HepG2 (cell line): Measurements from ENCODE around the gene KDM2B. TPM values are rescaled to one million over a fixed set of nuclear protein-coding genes. Genes with fewer than 3 reads are reported as not detected.
A peak's percentile ranks its signal among the peaks of the same experiment; 100 is the strongest.

Experiments used
- HNRNPLL ChIP-seq: fragments of 200-400 bp; formaldehyde crosslinking; IDR thresholded peaks from 2 replicates; pipeline ENCODE4 v1.6.1; 2017; ENCODE audit warnings: mild to moderate bottlenecking, low read depth, low read length; ENCODE audit not compliant: poor library complexity, severe bottlenecking
- KDM3A ChIP-seq: IDR thresholded peaks from 2 replicates; pipeline ENCODE4 v1.6.1; 2018; ENCODE audit warnings: low read depth, missing compliant biosample characterization
- MAFG ChIP-seq: sonication (generic); formaldehyde crosslinking; IDR thresholded peaks from 2 replicates; pipeline ENCODE4 v1.5.1; 2020; ENCODE audit warnings: mild to moderate bottlenecking, missing genetic modification reagents
- MED8 ChIP-seq: sonication (generic); formaldehyde crosslinking; IDR thresholded peaks from 2 replicates; pipeline ENCODE4 v1.8.1; 2023; ENCODE audit warnings: mild to moderate bottlenecking, missing genetic modification reagents; ENCODE audit not compliant: insufficient replicate concordance
- RBAK ChIP-seq: sonication (generic); formaldehyde crosslinking; IDR thresholded peaks from 2 replicates; pipeline ENCODE4 v1.5.1; 2020; ENCODE audit warnings: mild to moderate bottlenecking, missing genetic modification reagents
- WIZ ChIP-seq: sonication (generic); formaldehyde crosslinking; IDR thresholded peaks from 2 replicates; pipeline ENCODE4 v1.5.1; 2020; ENCODE audit warnings: mild to moderate bottlenecking, missing genetic modification reagents
- ZFP1 ChIP-seq: IDR thresholded peaks from 2 replicates; pipeline ENCODE4 v1.6.1; 2016
- ZKSCAN1 ChIP-seq: fragments of 150-350 bp; IDR thresholded peaks from 2 replicates; pipeline ENCODE4 v1.6.1; 2014; ENCODE audit warnings: low read length
- ZNF142 ChIP-seq: sonication (generic); formaldehyde crosslinking; IDR thresholded peaks from 2 replicates; pipeline ENCODE4 v1.4.0; 2020; ENCODE audit warnings: missing genetic modification reagents
- ZNF335 ChIP-seq: sonication (generic); formaldehyde crosslinking; IDR thresholded peaks from 2 replicates; pipeline ENCODE4 v1.4.0; 2020; ENCODE audit warnings: missing genetic modification reagents
- ZNF382 ChIP-seq: sonication (generic); formaldehyde crosslinking; IDR thresholded peaks from 2 replicates; pipeline ENCODE4 v1.5.0; 2020; ENCODE audit warnings: missing genetic modification reagents, mild to moderate bottlenecking, borderline replicate concordance
- ZNF607 ChIP-seq: sonication (generic); formaldehyde crosslinking; IDR thresholded peaks from 2 replicates; pipeline ENCODE4 v1.5.1; 2020; ENCODE audit warnings: missing genetic modification reagents, mild to moderate bottlenecking, borderline replicate concordance
- ZNF780A ChIP-seq: sonication (generic); formaldehyde crosslinking; IDR thresholded peaks from 2 replicates; pipeline ENCODE4 v1.8.0; 2022; ENCODE audit warnings: mild to moderate bottlenecking, missing genetic modification reagents, moderate library complexity
- ZNF841 ChIP-seq: sonication (generic); formaldehyde crosslinking; IDR thresholded peaks from 2 replicates; pipeline ENCODE4 v1.8.1; 2023; ENCODE audit warnings: missing genetic modification reagents, borderline replicate concordance
- ZSCAN9 ChIP-seq: IDR thresholded peaks from 2 replicates; pipeline ENCODE4 v1.6.1; 2016; ENCODE audit warnings: borderline replicate concordance
- polyA plus RNA-seq, 8 experiments: library from polyadenylated mRNA; depleted of rRNA in 3 of 8; stranded (reverse) in 7 of 8; unstranded in 1 of 8; fragments of >200 nt; fragmentation: Illumina TruSeq in 4 of 8; extraction: Trizol in 4 of 8; gene quantifications; 2 replicates each; pipeline versions ENCODE4 v1.2.1 to v1.2.3, GENCODE V29; 2011 to 2016; ENCODE audit warnings: low read depth in 4 of 8, missing spikeins in 1 of 8, mixed read lengths in 1 of 8; ENCODE audit not compliant: insufficient read depth in 1 of 8
- total RNA-seq, 5 experiments: library from RNA; depleted of rRNA; stranded (reverse); fragments of >200 nt; fragmentation: Illumina TruSeq; extraction: Trizol; gene quantifications; 2 replicates each; pipeline ENCODE4 v1.2.3, GENCODE V29; 2016; ENCODE audit warnings: low read depth in 1 of 5
- TF ChIP-seq, protein P1 (sequence below): sonication (generic); formaldehyde crosslinking; IDR thresholded peaks from 2 replicates; pipeline ENCODE4 v1.5.0; 2020; ENCODE audit warnings: missing genetic modification reagents
- TF ChIP-seq, protein P2 (sequence below): sonication (generic); formaldehyde crosslinking; IDR thresholded peaks from 2 replicates; pipeline ENCODE4 v1.8.0; 2023; ENCODE audit warnings: mild to moderate bottlenecking, missing genetic modification reagents
- TF ChIP-seq, protein P3 (sequence below): sonication (generic); formaldehyde crosslinking; IDR thresholded peaks from 2 replicates; pipeline ENCODE4 v1.4.0; 2020; ENCODE audit warnings: missing genetic modification reagents

Gene KDM2B
- total and polyA plus RNA-seq, 2 of the 13 experiments (the other 11 are each of a cell fraction or from before 2014, with no cell fraction given), result 17.5 to 26.1 TPM

- TF ChIP-seq, protein P1, sequence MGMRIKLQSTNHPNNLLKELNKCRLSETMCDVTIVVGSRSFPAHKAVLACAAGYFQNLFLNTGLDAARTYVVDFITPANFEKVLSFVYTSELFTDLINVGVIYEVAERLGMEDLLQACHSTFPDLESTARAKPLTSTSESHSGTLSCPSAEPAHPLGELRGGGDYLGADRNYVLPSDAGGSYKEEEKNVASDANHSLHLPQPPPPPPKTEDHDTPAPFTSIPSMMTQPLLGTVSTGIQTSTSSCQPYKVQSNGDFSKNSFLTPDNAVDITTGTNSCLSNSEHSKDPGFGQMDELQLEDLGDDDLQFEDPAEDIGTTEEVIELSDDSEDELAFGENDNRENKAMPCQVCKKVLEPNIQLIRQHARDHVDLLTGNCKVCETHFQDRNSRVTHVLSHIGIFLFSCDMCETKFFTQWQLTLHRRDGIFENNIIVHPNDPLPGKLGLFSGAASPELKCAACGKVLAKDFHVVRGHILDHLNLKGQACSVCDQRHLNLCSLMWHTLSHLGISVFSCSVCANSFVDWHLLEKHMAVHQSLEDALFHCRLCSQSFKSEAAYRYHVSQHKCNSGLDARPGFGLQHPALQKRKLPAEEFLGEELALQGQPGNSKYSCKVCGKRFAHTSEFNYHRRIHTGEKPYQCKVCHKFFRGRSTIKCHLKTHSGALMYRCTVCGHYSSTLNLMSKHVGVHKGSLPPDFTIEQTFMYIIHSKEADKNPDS (CRISPR knock-in tag), result no peak
- no peak for TF ChIP-seq MAFG
- TF ChIP-seq HNRNPLL, result no peak
- TF ChIP-seq MED8 (CRISPR knock-in tag), result no peak
- 0 out of 2 replicates have a peak, but pooled peaks have one; percentile 34 for TF ChIP-seq ZFP1 (CRISPR knock-in tag)
- TF ChIP-seq RBAK, result no peak
- 0 out of 2 replicates have a peak, but pooled peaks have one; percentile 34 for TF ChIP-seq KDM3A (CRISPR knock-in tag)
- TF ChIP-seq ZNF780A (CRISPR knock-in tag), result no peak
- TF ChIP-seq ZNF841, result no peak
- no peak for TF ChIP-seq ZKSCAN1
- TF ChIP-seq, protein P2, sequence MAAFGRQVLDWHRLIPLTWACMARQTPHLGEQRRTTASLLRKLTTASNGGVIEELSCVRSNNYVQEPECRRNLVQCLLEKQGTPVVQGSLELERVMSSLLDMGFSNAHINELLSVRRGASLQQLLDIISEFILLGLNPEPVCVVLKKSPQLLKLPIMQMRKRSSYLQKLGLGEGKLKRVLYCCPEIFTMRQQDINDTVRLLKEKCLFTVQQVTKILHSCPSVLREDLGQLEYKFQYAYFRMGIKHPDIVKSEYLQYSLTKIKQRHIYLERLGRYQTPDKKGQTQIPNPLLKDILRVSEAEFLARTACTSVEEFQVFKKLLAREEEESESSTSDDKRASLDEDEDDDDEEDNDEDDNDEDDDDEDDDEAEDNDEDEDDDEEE, result no peak
- peak; percentile 83 for TF ChIP-seq ZNF335 (CRISPR knock-in tag)
- TF ChIP-seq ZNF607 (CRISPR knock-in tag), result peak; percentile 96
- TF ChIP-seq ZNF142 (CRISPR knock-in tag), result peak; percentile 75; the same call in 1 of the 2 replicates
- peak; percentile 98 for TF ChIP-seq ZSCAN9 (CRISPR knock-in tag)
- TF ChIP-seq, protein P3, sequence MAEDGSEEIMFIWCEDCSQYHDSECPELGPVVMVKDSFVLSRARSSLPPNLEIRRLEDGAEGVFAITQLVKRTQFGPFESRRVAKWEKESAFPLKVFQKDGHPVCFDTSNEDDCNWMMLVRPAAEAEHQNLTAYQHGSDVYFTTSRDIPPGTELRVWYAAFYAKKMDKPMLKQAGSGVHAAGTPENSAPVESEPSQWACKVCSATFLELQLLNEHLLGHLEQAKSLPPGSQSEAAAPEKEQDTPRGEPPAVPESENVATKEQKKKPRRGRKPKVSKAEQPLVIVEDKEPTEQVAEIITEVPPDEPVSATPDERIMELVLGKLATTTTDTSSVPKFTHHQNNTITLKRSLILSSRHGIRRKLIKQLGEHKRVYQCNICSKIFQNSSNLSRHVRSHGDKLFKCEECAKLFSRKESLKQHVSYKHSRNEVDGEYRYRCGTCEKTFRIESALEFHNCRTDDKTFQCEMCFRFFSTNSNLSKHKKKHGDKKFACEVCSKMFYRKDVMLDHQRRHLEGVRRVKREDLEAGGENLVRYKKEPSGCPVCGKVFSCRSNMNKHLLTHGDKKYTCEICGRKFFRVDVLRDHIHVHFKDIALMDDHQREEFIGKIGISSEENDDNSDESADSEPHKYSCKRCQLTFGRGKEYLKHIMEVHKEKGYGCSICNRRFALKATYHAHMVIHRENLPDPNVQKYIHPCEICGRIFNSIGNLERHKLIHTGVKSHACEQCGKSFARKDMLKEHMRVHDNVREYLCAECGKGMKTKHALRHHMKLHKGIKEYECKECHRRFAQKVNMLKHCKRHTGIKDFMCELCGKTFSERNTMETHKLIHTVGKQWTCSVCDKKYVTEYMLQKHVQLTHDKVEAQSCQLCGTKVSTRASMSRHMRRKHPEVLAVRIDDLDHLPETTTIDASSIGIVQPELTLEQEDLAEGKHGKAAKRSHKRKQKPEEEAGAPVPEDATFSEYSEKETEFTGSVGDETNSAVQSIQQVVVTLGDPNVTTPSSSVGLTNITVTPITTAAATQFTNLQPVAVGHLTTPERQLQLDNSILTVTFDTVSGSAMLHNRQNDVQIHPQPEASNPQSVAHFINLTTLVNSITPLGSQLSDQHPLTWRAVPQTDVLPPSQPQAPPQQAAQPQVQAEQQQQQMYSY (CRISPR knock-in tag), result 0 out of 2 replicates have a peak, but pooled peaks have one; percentile 43
- TF ChIP-seq WIZ, result no peak
- no peak for TF ChIP-seq ZNF382 (CRISPR knock-in tag)
Observed at GRCh38 chr12:121516437-121517011, 64.3 kb downstream of the KDM2B start (continued).
